Natural killer cell treated with Interleukin-12 subunit alpha and Interleukin-12 subunit beta and Interleukin-15 and Interleukin-18, amount 100 ng/mL, for 72 hours (primary cell): ENCODE results near the gene ATP6V0E1. TPM values are rescaled to one million over a fixed set of nuclear protein-coding genes. Genes with fewer than 3 reads are reported as not detected.
"Not testable (repeated sequence)": the region's sequence is repeated elsewhere in the genome, so short reads cannot be mapped to it uniquely, and the experiment has no call there.

Experiments
- ATAC-seq, 2 donors: fragments of 150-1000 bp; cut with Tn5 transposase in 1 of 2; sonication (Bioruptor Pico), chemical (Tn5 transposase) in 1 of 2; 2 replicates each; pipeline ENCODE4 v1.10.0; 2021
- DNase-seq: peaks from one replicate; pipeline ENCODE4 v3.0.0; 2022; ENCODE audit warnings: low spot score
- H3K27ac Mint-ChIP-seq, 2 donors: 1 replicate in 1 of 2; 2 replicates in 1 of 2; pipeline ENCODE4 v1.8.0; 2022; ENCODE audit warnings: mixed read lengths in 2 of 2, mild to moderate bottlenecking in 1 of 2, moderate library complexity in 1 of 2
- H3K27me3 Mint-ChIP-seq, 2 donors: 1 replicate in 1 of 2; 2 replicates in 1 of 2; pipeline ENCODE4 v1.8.0; 2022; ENCODE audit warnings: mixed read lengths in 2 of 2
- H3K36me3 Mint-ChIP-seq: one replicate; pipeline ENCODE4 v1.8.0; 2022; ENCODE audit warnings: mixed read lengths
- H3K4me1 Mint-ChIP-seq, 2 donors: 1 replicate in 1 of 2; 2 replicates in 1 of 2; pipeline ENCODE4 v1.8.0; 2022; ENCODE audit warnings: low read depth in 2 of 2, mixed read lengths in 2 of 2, mild to moderate bottlenecking in 1 of 2
- H3K4me3 Mint-ChIP-seq: one replicate; pipeline ENCODE4 v1.8.0; 2022; ENCODE audit warnings: mixed read lengths
- H3K9me3 Mint-ChIP-seq: 2 replicates; pipeline ENCODE4 v1.8.0; 2022; ENCODE audit warnings: mixed read lengths
- total RNA-seq, 2 donors: library from RNA; stranded (reverse); gene quantifications; one replicate each; pipeline ENCODE4 v1.2.3, GENCODE V29; 2022

Gene ATP6V0E1
- total RNA-seq, 2 donors from 2014 or later: 150 to 214 TPM

GRCh38 chr5:173042763-173043107 is 59.2 kb downstream of the ATP6V0E1 start:
- ATAC-seq (no peak), DNase-seq (no peak)
- H3K4me1 Mint-ChIP-seq: peaks cover 0 to 3% of the 10 kb centered on the region in 2 donors
- H3K36me3 Mint-ChIP-seq: no peaks in the 10 kb centered on the region
- no peak overlapping the region for H3K27ac Mint-ChIP-seq
- H3K9me3 Mint-ChIP-seq: no peaks in the 10 kb centered on the region
- no peak overlapping the region for H3K4me3 Mint-ChIP-seq
- H3K27me3 Mint-ChIP-seq: no peaks in the 10 kb centered on the region

- DNase-seq (no peak), ATAC-seq (no peak)
- no peak overlapping the region for H3K4me3 Mint-ChIP-seq
- no peaks in the 10 kb centered on the region for H3K27me3 Mint-ChIP-seq
- no peak overlapping the region for H3K27ac Mint-ChIP-seq
- H3K9me3 Mint-ChIP-seq: no peaks in the 10 kb centered on the region
- no peaks in the 10 kb centered on the region for H3K36me3 Mint-ChIP-seq
- H3K4me1 Mint-ChIP-seq: no peaks in the 10 kb centered on the region
Observed at GRCh38 chr5:173045474-173045873, 61.9 kb downstream of the ATP6V0E1 start.

GRCh38 chr5:173047096-173047837 is 63.7 kb downstream of the ATP6V0E1 start:
- not testable (repeated sequence) for ATAC-seq, H3K27me3 Mint-ChIP-seq, H3K4me1 Mint-ChIP-seq, DNase-seq, H3K4me3 Mint-ChIP-seq, H3K9me3 Mint-ChIP-seq, H3K36me3 Mint-ChIP-seq
- peak overlapping the region in 1 of 2 donors; percentile 43 for H3K27ac Mint-ChIP-seq

- DNase-seq: no peak
- Mint-ChIP-seq H3K36me3 (no peaks in the 10 kb centered on the region), H3K4me3 (no peak overlapping the region), H3K27me3 (peaks cover 6 to 9% of the 10 kb centered on the region in 2 donors), H3K9me3 (no peaks in the 10 kb centered on the region), H3K4me1 (no peaks in the 10 kb centered on the region), H3K27ac (peak overlapping the region in 1 of 2 donors; percentile 43)
- ATAC-seq: no peak
Observed at GRCh38 chr5:173047838-173048105, 64.2 kb downstream of the ATP6V0E1 start.

GRCh38 chr5:173050791-173051190 is 67.2 kb downstream of the ATP6V0E1 start:
- Mint-ChIP-seq H3K27ac (no peak overlapping the region), H3K36me3 (no peaks in the 10 kb centered on the region), H3K4me1 (peaks cover 11 to 16% of the 10 kb centered on the region in 2 donors), H3K4me3 (no peak overlapping the region), H3K27me3 (peaks cover 6 to 9% of the 10 kb centered on the region in 2 donors), H3K9me3 (no peaks in the 10 kb centered on the region)
- DNase-seq (no peak), ATAC-seq (no peak)

- no peak for DNase-seq
- no peaks in the 10 kb centered on the region for H3K9me3 Mint-ChIP-seq
- peaks cover 6 to 9% of the 10 kb centered on the region in 2 donors for H3K27me3 Mint-ChIP-seq
- peaks cover 13 to 19% of the 10 kb centered on the region in 2 donors for H3K4me1 Mint-ChIP-seq
- no peak overlapping the region for H3K27ac Mint-ChIP-seq
- ATAC-seq: no peak
- H3K4me3 Mint-ChIP-seq: no peak overlapping the region
- no peaks in the 10 kb centered on the region for H3K36me3 Mint-ChIP-seq
Observed at GRCh38 chr5:173051746-173052145, 68.2 kb downstream of the ATP6V0E1 start.

- Mint-ChIP-seq H3K4me3 (no peak overlapping the region), H3K27ac (no peak overlapping the region), H3K27me3 (peaks cover 6 to 9% of the 10 kb centered on the region in 2 donors), H3K36me3 (no peaks in the 10 kb centered on the region), H3K4me1 (peaks cover 13 to 19% of the 10 kb centered on the region in 2 donors), H3K9me3 (no peaks in the 10 kb centered on the region)
- DNase-seq (no peak), ATAC-seq (no peak)
Observed at GRCh38 chr5:173053041-173053440, 69.5 kb downstream of the ATP6V0E1 start.

- Mint-ChIP-seq H3K27me3 (peaks cover 6 to 9% of the 10 kb centered on the region in 2 donors), H3K27ac (peak overlapping the region; percentile 75 to 92), H3K4me1 (peaks cover 17 to 24% of the 10 kb centered on the region in 2 donors), H3K9me3 (no peaks in the 10 kb centered on the region), H3K4me3 (peak overlapping the region; percentile 92), H3K36me3 (no peaks in the 10 kb centered on the region)
- DNase-seq (no peak), ATAC-seq (no peak)
Observed at GRCh38 chr5:173055042-173055721, 71.6 kb downstream of the ATP6V0E1 start.

- DNase-seq: no peak
- Mint-ChIP-seq H3K9me3 (no peaks in the 10 kb centered on the region), H3K36me3 (no peaks in the 10 kb centered on the region), H3K27ac (peak overlapping the region; percentile 75 to 92), H3K4me3 (peak overlapping the region; percentile 92), H3K4me1 (peaks cover 17 to 24% of the 10 kb centered on the region in 2 donors), H3K27me3 (peaks cover 6 to 9% of the 10 kb centered on the region in 2 donors)
- ATAC-seq: no peak
Observed at GRCh38 chr5:173055722-173055982, 72.1 kb downstream of the ATP6V0E1 start.

GRCh38 chr5:173055983-173056782 is 72.6 kb downstream of the ATP6V0E1 start, which contains the start of gene CREBRF:
Gene CREBRF (plus strand): TSS chr5:173056352. CDS start chr5:173080776, 24,424 bp downstream.
- DNase-seq (peak; percentile 99), ATAC-seq (peak; percentile 85 to 88)
- peak within 1 kb of the TSS; percentile 92 for H3K4me3 Mint-ChIP-seq
- H3K4me1 Mint-ChIP-seq: peaks cover 17 to 24% of the 10 kb centered on the region in 2 donors
- H3K27ac Mint-ChIP-seq: peak within 1 kb of the TSS; percentile 87 to 92
- no peaks in the 10 kb centered on the region for H3K36me3 Mint-ChIP-seq
- H3K9me3 Mint-ChIP-seq: no peaks in the 10 kb centered on the region
- peaks cover 6 to 9% of the 10 kb centered on the region in 2 donors for H3K27me3 Mint-ChIP-seq

GRCh38 chr5:173056783-173057061 is 73.2 kb downstream of the ATP6V0E1 start:
- Mint-ChIP-seq H3K9me3 (no peaks in the 10 kb centered on the region), H3K27ac (peak overlapping the region; percentile 87 to 92), H3K36me3 (no peaks in the 10 kb centered on the region), H3K4me1 (peaks cover 17 to 24% of the 10 kb centered on the region in 2 donors), H3K4me3 (peak overlapping the region; percentile 90), H3K27me3 (peaks cover 5% of the 10 kb centered on the region in 2 donors)
- ATAC-seq (peak; percentile 66 to 75), DNase-seq (no peak)

- H3K4me3 Mint-ChIP-seq: peak overlapping the region; percentile 90
- ATAC-seq: peak; percentile 93 to 94
- no peaks in the 10 kb centered on the region for H3K9me3 Mint-ChIP-seq
- peaks cover 20 to 28% of the 10 kb centered on the region in 2 donors for H3K4me1 Mint-ChIP-seq
- H3K27ac Mint-ChIP-seq: peak overlapping the region; percentile 87 to 92
- no peaks in the 10 kb centered on the region for H3K27me3 Mint-ChIP-seq
- H3K36me3 Mint-ChIP-seq: no peaks in the 10 kb centered on the region
- peak; percentile 100 for DNase-seq
Observed at GRCh38 chr5:173057062-173057924, 73.7 kb downstream of the ATP6V0E1 start.

- no peak overlapping the region for H3K27ac Mint-ChIP-seq
- ATAC-seq: no peak
- peaks cover 24 to 33% of the 10 kb centered on the region in 2 donors for H3K4me1 Mint-ChIP-seq
- no peak overlapping the region for H3K4me3 Mint-ChIP-seq
- H3K36me3 Mint-ChIP-seq: no peaks in the 10 kb centered on the region
- no peak for DNase-seq
- H3K27me3 Mint-ChIP-seq: no peaks in the 10 kb centered on the region
- H3K9me3 Mint-ChIP-seq: no peaks in the 10 kb centered on the region
Observed at GRCh38 chr5:173062141-173062540, 78.6 kb downstream of the ATP6V0E1 start.
